Measurements from ENCODE around the gene PRPF39.

Gene PRPF39

DNA sequence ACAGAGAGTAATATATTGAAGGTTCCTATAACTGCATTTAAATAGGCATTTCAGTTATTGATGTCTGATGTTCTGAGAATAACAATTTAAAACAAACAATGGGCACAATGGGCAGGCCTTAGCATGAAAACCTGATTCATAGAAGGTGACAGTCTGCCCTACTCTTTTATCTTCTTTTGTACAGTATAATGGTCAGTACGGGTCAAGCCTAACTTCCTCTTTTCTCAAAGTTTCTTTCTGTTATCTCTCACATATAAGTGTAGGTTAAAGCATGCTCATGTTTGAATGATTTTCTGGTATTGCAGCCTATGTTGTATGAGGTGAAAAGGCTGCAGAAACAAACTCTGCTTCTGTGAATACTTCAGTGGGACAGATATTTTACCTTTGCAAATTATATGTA lies 36.2 kb downstream of the PRPF39 start (continued):
- TF ChIP-seq, protein P1, sequence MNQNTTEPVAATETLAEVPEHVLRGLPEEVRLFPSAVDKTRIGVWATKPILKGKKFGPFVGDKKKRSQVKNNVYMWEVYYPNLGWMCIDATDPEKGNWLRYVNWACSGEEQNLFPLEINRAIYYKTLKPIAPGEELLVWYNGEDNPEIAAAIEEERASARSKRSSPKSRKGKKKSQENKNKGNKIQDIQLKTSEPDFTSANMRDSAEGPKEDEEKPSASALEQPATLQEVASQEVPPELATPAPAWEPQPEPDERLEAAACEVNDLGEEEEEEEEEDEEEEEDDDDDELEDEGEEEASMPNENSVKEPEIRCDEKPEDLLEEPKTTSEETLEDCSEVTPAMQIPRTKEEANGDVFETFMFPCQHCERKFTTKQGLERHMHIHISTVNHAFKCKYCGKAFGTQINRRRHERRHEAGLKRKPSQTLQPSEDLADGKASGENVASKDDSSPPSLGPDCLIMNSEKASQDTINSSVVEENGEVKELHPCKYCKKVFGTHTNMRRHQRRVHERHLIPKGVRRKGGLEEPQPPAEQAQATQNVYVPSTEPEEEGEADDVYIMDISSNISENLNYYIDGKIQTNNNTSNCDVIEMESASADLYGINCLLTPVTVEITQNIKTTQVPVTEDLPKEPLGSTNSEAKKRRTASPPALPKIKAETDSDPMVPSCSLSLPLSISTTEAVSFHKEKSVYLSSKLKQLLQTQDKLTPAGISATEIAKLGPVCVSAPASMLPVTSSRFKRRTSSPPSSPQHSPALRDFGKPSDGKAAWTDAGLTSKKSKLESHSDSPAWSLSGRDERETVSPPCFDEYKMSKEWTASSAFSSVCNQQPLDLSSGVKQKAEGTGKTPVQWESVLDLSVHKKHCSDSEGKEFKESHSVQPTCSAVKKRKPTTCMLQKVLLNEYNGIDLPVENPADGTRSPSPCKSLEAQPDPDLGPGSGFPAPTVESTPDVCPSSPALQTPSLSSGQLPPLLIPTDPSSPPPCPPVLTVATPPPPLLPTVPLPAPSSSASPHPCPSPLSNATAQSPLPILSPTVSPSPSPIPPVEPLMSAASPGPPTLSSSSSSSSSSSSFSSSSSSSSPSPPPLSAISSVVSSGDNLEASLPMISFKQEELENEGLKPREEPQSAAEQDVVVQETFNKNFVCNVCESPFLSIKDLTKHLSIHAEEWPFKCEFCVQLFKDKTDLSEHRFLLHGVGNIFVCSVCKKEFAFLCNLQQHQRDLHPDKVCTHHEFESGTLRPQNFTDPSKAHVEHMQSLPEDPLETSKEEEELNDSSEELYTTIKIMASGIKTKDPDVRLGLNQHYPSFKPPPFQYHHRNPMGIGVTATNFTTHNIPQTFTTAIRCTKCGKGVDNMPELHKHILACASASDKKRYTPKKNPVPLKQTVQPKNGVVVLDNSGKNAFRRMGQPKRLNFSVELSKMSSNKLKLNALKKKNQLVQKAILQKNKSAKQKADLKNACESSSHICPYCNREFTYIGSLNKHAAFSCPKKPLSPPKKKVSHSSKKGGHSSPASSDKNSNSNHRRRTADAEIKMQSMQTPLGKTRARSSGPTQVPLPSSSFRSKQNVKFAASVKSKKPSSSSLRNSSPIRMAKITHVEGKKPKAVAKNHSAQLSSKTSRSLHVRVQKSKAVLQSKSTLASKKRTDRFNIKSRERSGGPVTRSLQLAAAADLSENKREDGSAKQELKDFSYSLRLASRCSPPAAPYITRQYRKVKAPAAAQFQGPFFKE (tag by site-specific recombination; IDR thresholded peaks at IDR 0.05; ENCODE audit: borderline replicate concordance) = no peak
- no peak for TF ChIP-seq ZNF169 (tag by site-specific recombination; IDR thresholded peaks at IDR 0.05)

DNA sequence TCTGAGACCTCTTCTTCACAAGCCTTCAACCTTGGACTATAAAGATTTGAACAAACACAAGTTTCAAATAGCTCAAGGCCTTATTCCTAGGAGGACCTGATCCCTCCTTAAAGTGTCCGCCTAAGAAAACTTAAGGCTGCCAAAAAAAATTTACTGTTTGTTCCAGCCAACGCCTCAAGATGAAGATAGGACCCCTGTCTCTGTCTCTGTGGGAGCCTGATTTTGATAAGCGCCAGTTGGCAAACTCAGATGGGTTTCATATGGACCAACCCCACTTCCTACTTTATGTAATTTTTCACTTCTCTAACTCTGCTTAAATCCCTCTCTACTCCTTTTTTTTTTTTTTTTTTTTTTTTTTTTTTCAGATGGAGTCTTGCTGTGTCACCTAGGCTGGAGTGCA lies 39.4 kb downstream of the PRPF39 start:
- Histone ChIP-seq H3K36me3 (ENCODE audit: control insufficient read depth in 2 of 2, insufficient read depth in 1 of 2, low read length in 2 of 2) (peaks cover 85 to 92% of the 10 kb centered on the region in 2 experiments), H3K27ac (ENCODE audit: extremely low read depth, low read depth, low read length) (no peak overlapping the region), H3K4me1 (ENCODE audit: control insufficient read depth, insufficient read depth, low read length) (no peaks in the 10 kb centered on the region), H3K9me3 (ENCODE audit: control insufficient read depth, insufficient read depth, low read depth, low read length) (no peaks in the 10 kb centered on the region), H3K4me3 (ENCODE audit: low read depth, low read length) (no peak overlapping the region)
- CTCF ChIA-PET = interaction anchor here (0.6 to 1.1 kb wide), 2 partner anchors 30 to 210 kb away, joined by 3 read pairs; no protein-coding TSS in a partner anchor
- POLR2A ChIA-PET = interaction anchor here (0.6 to 1.2 kb wide), 3 partner anchors 10 to 529 kb away, joined by 3 to 5 read pairs (median 4); no protein-coding TSS in a partner anchor
- no peak for TF ChIP-seq ZXDB (tag by site-specific recombination; IDR thresholded peaks at IDR 0.05)
- TF ChIP-seq, protein P2, sequence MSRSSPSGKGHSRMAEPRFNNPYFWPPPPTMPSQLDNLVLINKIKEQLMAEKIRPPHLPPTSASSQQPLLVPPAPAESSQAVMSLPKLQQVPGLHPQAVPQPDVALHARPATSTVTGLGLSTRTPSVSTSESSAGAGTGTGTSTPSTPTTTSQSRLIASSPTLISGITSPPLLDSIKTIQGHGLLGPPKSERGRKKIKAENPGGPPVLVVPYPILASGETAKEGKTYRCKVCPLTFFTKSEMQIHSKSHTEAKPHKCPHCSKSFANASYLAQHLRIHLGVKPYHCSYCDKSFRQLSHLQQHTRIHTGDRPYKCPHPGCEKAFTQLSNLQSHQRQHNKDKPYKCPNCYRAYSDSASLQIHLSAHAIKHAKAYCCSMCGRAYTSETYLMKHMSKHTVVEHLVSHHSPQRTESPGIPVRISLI (tag by site-specific recombination; IDR thresholded peaks at IDR 0.05) = 0 out of 2 replicates have a peak, but pooled peaks have one; percentile 14
- TF ChIP-seq, protein P3, sequence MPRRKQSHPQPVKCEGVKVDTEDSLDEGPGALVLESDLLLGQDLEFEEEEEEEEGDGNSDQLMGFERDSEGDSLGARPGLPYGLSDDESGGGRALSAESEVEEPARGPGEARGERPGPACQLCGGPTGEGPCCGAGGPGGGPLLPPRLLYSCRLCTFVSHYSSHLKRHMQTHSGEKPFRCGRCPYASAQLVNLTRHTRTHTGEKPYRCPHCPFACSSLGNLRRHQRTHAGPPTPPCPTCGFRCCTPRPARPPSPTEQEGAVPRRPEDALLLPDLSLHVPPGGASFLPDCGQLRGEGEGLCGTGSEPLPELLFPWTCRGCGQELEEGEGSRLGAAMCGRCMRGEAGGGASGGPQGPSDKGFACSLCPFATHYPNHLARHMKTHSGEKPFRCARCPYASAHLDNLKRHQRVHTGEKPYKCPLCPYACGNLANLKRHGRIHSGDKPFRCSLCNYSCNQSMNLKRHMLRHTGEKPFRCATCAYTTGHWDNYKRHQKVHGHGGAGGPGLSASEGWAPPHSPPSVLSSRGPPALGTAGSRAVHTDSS (tag by site-specific recombination; IDR thresholded peaks at IDR 0.05) = no peak
- TF ChIP-seq, protein P4, sequence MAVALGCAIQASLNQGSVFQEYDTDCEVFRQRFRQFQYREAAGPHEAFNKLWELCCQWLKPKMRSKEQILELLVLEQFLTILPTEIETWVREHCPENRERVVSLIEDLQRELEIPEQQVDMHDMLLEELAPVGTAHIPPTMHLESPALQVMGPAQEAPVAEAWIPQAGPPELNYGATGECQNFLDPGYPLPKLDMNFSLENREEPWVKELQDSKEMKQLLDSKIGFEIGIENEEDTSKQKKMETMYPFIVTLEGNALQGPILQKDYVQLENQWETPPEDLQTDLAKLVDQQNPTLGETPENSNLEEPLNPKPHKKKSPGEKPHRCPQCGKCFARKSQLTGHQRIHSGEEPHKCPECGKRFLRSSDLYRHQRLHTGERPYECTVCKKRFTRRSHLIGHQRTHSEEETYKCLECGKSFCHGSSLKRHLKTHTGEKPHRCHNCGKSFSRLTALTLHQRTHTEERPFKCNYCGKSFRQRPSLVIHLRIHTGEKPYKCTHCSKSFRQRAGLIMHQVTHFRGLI (tag by site-specific recombination; IDR thresholded peaks at IDR 0.05) = no peak
- TF ChIP-seq ZNF610 (tag by site-specific recombination; IDR thresholded peaks at IDR 0.05; ENCODE audit: borderline replicate concordance) = no peak
- no peak for TF ChIP-seq ZNF830 (tag by site-specific recombination; IDR thresholded peaks at IDR 0.05; ENCODE audit: low read depth)

DNA sequence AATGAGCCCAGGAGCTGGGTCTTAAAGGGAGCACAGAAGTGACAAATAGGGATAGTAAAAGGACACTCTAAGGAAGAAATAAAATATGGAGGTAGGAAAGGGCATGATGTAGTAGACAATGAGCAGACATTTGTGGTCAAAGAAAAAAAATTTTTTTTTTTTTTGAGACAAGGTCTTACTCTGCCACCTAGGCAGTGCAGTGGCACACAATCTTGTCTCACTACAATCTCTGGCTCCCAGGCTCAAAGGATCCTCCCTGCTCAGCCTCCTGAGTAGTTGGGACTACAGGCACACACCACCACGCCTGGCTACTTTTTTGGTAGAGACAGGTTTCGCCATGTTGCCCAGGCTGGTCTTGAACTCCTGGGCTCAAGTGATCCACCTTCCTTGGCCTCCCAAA lies 41.8 kb downstream of the PRPF39 start:
- Histone ChIP-seq H3K36me3 (ENCODE audit: control insufficient read depth in 2 of 2, insufficient read depth in 1 of 2, low read length in 2 of 2) (peaks cover 82 to 89% of the 10 kb centered on the region in 2 experiments), H3K9me3 (ENCODE audit: control insufficient read depth, insufficient read depth, low read depth, low read length) (no peaks in the 10 kb centered on the region), H3K27ac (ENCODE audit: extremely low read depth, low read depth, low read length) (no peak overlapping the region), H3K4me3 (ENCODE audit: low read depth, low read length) (no peak overlapping the region), H3K4me1 (ENCODE audit: control insufficient read depth, insufficient read depth, low read length) (no peaks in the 10 kb centered on the region)
- CTCF ChIA-PET = interaction anchor here (0.7 kb wide), 1 partner anchor 43 kb away, joined by 3 read pairs; no protein-coding TSS in a partner anchor
- POLR2A ChIA-PET = no interaction called here
- TF ChIP-seq, protein P5, sequence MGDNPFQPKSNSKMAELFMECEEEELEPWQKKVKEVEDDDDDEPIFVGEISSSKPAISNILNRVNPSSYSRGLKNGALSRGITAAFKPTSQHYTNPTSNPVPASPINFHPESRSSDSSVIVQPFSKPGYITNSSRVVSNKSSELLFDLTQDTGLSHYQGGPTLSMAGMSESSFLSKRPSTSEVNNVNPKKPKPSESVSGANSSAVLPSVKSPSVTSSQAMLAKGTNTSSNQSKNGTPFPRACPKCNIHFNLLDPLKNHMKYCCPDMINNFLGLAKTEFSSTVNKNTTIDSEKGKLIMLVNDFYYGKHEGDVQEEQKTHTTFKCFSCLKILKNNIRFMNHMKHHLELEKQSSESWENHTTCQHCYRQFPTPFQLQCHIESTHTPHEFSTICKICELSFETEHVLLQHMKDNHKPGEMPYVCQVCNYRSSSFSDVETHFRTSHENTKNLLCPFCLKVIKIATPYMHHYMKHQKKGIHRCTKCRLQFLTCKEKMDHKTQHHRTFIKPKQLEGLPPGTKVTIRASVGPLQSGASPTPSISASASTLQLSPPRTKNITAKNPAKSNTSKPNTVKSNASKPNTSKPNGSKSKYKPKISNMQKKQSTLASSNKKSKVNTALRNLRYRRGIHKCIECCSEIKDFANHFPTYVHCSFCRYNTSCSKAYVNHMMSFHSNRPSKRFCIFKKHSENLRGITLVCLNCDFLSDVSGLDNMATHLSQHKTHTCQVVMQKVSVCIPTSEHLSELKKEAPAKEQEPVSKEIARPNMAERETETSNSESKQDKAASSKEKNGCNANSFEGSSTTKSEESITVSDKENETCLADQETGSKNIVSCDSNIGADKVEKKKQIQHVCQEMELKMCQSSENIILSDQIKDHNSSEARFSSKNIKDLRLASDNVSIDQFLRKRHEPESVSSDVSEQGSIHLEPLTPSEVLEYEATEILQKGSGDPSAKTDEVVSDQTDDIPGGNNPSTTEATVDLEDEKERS (tag by site-specific recombination; IDR thresholded peaks at IDR 0.05) = no peak
- no peak for TF ChIP-seq ZNF473 (tag by site-specific recombination; IDR thresholded peaks at IDR 0.05)
- TF ChIP-seq, protein P6, sequence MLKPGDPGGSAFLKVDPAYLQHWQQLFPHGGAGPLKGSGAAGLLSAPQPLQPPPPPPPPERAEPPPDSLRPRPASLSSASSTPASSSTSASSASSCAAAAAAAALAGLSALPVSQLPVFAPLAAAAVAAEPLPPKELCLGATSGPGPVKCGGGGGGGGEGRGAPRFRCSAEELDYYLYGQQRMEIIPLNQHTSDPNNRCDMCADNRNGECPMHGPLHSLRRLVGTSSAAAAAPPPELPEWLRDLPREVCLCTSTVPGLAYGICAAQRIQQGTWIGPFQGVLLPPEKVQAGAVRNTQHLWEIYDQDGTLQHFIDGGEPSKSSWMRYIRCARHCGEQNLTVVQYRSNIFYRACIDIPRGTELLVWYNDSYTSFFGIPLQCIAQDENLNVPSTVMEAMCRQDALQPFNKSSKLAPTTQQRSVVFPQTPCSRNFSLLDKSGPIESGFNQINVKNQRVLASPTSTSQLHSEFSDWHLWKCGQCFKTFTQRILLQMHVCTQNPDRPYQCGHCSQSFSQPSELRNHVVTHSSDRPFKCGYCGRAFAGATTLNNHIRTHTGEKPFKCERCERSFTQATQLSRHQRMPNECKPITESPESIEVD (tag by site-specific recombination; IDR thresholded peaks at IDR 0.05) = no peak
- TF ChIP-seq SALL2 (tag by site-specific recombination; IDR thresholded peaks at IDR 0.05; ENCODE audit: borderline replicate concordance) = no peak
- TF ChIP-seq, protein P7, sequence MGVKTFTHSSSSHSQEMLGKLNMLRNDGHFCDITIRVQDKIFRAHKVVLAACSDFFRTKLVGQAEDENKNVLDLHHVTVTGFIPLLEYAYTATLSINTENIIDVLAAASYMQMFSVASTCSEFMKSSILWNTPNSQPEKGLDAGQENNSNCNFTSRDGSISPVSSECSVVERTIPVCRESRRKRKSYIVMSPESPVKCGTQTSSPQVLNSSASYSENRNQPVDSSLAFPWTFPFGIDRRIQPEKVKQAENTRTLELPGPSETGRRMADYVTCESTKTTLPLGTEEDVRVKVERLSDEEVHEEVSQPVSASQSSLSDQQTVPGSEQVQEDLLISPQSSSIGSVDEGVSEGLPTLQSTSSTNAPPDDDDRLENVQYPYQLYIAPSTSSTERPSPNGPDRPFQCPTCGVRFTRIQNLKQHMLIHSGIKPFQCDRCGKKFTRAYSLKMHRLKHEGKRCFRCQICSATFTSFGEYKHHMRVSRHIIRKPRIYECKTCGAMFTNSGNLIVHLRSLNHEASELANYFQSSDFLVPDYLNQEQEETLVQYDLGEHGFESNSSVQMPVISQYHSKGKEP (tag by site-specific recombination; IDR thresholded peaks at IDR 0.05) = no peak
- no peak for TF ChIP-seq BCL11A (tag by site-specific recombination; IDR thresholded peaks at IDR 0.05; ENCODE audit: low read depth)
- no peak for TF ChIP-seq ZNF121 (tag by site-specific recombination; IDR thresholded peaks at IDR 0.05)

Measured in HEK293 (cell line).